Umbilical cord (tissue), 2 donors: ENCODE data around the gene SRBD1. TPM values are rescaled to one million over a fixed set of nuclear protein-coding genes. Genes with fewer than 3 reads are reported as not detected.

ENCODE experiments used
- DNase-seq: peaks from one replicate; pipeline ENCODE4 v3.0.0-alpha.2; 2015; ENCODE audit warnings: low spot score
- total RNA-seq: library from RNA; depleted of rRNA; stranded (reverse); fragments of >200 nt; gene quantifications from one replicate; pipeline ENCODE4 v1.2.3, GENCODE V29; 2014; ENCODE audit warnings: low replicate concordance; ENCODE audit not compliant: insufficient read depth

The SRBD1 gene
- total RNA-seq, 1 donor from 2014 or later = 25.3 TPM

DNA sequence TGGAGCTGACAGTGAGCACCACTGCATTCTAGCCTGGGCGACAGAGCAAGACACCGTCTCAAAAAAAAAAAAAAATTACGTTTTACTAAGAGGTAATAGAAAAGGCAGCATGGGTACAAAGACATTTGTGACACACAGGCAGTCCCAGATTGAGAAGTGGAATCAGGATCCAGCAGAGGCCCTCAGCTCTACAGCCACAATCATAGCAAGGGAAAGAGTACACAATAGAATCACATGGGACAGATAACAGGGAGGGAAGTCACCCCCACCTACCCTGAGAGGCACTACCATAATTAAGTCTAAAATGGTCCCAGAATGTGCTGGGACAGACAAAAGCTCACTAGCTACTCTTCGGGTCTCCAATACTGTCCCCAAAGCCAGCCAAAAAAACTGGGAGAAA is 12.5 kb downstream of the SRBD1 start:
- DNase-seq = no peak

DNA sequence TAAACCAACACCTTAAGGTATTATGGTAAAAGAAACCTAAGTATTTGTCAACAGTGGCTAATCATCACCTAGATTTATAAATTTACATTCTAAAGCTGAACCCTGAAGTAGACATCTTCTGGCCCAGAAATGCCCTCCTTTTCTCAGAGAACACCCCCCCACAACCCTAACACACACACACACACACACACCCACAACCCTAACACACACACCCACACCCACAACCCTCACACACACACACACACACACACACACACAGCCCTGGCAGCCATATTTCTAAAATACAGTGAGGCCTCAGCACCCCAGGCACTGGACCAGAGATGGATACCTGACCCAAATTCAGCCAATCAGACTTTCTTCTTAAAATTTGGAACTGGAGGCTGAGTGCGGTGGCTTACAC is 14.3 kb downstream of the SRBD1 start:
- DNase-seq = no peak

DNA sequence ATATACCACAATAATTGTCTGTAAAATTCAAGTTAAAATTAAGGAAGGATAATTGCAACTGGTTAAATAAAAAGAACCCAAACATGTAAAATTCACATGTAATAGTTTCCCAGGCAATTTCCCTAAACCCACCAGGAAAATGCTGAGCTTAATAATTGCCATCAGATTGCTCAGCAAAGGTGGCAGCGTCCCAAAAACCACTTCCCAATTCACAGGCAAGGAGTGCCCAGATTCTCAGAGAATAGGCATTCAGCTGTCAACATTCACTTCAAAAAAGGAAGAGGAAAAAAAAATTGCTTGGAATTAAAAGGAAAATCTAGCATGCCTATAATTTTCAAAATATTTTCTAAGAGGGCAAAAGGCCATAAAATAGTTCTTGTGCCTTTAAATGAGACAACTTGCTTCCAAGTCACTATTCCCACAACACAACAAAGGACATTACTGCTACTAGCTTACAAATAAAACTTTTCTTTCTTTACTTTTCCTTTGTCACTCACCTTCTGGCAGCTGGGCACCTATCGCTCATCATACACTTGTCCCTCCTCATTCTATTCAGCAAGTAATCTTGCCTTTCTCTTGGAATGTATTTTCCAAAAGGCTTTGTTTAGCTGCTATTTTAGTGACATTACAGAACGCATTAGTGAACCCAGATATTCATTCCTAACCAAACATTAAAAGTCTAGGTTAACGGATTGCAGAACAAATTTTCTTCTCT is 15.2 kb downstream of the SRBD1 start:
- no peak for DNase-seq

DNA sequence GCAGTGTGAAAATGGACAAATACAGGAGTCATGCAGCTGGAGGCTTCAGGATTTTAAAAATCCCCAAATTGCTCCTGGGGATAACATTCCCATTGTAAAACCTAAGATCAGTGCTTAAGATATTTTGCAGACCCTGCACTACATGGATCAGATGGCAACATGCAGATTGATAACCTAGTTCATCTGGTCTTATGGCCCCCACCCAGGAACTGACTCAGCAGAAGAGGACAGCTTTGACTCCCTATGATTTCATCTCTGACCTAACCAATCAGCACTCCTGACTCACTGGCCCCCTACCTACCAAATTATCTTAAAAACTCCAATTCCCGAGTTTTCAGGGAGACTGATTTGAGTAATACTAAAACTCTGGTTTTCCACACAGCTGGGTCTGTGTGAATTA is 20.0 kb downstream of the SRBD1 start:
- no peak for DNase-seq

DNA sequence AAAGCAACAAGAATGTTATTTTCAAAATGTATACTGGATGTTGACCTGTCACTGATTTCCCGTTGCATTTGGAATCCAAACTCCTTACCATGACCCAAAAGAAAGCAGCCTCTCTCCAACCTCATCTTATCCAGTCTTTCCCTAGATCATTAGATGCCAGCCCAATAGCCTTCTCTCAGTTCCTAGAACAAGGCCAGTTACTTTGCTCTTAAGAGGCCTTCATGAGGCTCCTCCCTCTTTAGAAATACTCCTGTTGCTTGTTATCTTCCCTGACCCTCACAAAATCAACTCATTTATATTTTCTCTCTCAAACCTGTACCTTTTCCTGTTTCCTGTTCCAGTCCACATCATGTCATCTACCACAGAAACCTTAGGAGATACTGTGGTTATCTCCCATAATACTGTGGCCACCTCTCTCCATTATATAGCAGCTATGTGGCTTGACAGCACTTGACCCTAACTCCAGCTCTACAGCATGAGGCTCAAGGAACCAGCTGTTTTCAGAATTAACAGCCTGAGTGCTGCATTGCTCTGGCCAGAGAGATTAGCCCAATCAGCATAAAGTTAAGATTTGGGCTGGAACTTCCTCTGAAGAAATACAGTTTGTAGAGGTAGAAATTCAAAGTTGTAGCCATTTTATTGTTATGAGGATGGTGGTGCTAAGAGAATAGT is 22.8 kb downstream of the SRBD1 start:
- no peak for DNase-seq

DNA sequence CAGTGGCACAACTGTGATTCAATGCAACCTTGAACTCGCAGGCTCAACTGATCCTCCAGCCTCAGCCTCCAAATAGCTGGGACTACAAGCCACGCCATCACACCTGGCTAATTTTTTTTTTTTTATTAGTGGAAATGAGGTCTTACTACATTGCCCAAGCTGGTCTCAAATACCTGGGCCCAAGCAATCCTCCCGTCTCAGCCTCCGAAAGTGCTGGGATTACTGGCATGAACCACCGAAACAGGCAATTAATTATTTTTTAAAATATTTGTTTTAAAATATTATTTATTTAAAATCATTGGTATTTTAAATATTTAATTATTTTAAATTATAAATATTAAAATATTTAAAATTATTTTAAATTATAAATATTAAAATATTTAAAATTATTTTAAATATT is 24.5 kb downstream of the SRBD1 start:
- DNase-seq = no peak

DNA sequence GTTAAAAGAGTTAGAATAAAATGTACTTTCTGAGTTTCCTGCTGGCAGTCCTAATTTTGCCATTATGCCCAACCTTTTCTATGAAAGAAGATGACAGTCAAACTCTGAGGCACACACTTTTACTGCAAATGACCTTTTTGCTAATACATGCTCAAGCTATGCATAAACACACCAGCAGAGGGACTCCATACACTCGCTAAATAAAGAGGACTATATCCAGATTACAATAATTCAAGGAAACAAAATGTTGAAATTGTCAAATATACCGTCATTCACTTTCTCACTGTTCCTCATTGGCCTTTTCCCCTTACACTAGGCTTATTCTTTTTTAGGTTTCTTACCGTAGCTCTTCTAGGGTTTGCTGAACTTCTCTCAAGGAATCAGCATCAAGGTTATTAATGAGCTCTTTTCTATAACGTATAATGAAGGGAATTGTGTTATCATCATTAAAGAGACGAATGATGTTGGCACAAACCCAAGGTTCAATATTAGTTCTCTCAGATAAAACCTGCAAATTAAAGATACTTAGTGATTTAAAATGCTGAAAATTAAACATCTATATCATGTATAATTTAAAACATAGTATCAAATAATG is 25.7 kb downstream of the SRBD1 start:
- peak; percentile 35 for DNase-seq

DNA sequence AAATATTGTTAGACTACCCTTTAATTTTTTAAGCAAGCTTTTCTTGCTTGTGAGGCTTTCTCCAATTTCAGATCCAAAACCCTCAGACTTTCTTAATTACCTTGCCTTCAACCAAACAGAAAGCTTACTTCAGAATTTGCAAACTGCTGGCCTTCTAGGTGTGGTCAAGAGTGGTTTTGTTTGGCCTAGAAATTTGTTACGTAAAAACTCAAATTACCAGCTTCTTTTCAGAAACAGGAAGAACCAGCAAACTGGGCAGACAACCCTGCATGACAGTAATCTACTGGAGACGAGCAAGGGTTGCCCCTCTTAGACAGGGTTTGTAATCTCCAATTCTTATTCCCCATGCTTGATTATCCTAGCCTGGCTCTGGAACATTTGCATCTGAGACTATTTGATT is 27.1 kb downstream of the SRBD1 start:
- DNase-seq = no peak

DNA sequence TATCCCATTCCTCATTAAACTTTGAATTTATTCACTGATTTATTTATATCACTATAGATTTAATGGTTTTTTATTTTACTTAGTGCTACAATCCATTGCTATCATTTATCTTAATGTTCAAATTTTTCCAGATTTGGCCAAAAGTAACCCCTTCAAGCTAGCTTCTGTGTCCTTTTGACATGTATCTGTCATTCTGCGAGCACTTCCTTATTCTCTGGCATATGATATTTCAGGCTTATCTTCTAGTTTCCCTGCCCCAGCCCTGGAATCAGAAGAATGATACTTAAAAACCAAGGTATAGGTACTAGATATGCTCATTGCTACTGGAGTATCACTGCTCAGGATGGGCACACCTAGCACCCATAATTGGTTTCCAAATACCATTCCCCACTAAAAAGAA is 28.5 kb downstream of the SRBD1 start:
- DNase-seq = no peak

DNA sequence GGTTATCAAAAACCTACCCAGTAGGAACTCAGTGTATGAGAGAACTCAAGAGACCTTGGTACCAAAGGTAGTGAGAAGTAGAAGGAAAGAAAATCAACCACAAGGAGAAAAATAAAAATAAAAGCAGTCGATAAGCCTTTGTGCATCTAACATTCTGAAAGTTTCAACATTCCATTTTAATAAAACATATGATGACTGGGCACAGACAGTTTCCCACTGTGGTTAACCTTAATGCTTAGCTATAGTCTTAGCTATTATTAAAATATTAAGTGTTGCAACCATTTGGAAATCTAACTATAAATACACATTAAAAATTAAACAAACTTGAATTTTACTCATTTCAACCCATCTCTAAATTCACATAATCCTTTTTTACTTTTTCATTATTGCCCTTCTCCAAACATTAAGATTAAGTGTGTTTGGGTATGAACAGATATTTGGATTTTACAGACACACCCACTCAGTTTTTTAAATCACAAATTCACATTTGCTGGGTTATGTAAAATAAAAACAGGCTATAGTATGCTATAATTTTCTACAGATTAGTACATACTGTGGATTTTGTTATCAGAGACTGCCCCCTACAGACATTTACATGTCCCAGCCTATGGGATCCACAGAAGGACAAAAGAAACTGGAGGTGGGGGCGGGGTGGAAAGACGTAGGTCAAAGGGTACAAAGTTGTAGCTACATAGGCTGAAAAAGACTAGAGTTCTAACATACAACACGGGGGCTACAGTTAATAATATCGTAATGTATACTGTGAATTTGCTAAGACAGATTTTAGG is 32.8 kb downstream of the SRBD1 start:
- DNase-seq = no peak

DNA sequence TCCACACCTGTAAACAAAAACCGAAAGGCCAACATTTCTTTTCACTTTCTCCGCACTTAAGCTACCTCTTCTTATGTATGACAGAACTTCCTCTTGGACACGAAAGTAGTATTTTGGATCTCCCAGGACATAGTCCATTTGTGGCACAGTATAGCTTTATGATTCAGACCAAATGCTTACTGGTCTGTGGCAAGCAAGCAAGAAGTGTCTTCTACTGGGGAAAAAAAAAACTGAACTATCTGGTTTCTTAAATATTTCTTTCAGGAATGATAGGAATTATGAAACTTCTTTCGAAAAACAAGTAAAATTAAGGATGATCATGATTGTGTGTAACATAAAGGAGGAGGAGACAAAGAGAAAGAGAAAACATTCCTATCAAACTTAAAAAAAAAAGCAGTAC is 33.6 kb downstream of the SRBD1 start:
- DNase-seq = no peak

DNA sequence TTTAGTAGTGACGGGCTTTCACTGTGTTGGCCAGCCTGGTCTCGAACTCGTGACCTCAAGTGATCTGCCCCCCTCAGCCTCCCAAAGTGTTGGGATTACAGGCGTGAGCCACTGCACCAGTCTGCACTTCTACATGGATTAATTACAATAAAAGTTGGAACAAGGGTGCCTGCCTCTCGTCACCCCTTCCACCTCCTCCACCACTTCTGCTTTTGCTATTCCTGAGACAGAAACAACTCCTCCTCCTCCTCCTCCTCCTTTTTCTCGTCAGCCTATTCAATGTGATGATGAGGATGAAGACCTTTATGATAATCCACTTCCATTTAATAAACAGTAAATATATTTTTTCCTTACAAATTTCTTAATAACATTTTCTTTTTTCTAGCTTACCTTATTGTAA is 35.2 kb downstream of the SRBD1 start:
- DNase-seq = no peak

DNA sequence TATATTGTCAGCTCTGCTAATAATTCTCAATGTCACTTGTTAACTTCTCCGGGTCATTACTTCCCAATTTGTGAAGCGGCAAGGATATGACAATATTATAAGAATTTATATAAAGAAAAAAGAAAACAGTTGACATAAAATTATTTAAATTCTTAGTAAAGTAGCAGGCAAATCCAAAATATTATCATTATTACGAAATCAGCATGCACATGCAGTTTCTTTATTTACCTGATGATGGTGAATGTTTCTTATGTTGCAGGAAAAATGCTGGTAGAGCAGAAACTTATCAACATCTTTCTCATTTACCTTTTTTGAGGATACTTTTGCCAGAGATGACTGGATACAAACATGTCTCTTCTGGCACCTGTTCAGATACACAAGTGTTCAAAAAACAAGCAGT is 38.1 kb downstream of the SRBD1 start:
- no peak for DNase-seq

DNA sequence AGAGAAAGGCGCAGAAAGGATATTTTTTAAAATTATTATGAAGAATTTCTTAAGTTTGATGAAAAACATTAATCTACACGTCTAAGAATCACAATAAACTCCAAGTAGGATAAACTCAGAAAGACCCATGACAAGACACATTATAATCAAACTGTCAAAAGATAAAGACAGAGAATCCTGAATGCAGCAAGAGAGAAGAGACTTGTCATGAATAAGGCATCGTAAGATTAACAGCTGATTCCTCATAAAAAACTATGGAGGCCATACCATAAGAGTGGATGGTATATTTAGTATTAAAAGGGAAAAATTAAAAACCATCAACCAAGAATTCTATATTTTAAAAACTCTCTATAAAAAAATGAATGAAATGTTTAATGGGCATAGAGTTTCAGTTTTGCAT is 39.1 kb downstream of the SRBD1 start:
- DNase-seq = no peak

DNA sequence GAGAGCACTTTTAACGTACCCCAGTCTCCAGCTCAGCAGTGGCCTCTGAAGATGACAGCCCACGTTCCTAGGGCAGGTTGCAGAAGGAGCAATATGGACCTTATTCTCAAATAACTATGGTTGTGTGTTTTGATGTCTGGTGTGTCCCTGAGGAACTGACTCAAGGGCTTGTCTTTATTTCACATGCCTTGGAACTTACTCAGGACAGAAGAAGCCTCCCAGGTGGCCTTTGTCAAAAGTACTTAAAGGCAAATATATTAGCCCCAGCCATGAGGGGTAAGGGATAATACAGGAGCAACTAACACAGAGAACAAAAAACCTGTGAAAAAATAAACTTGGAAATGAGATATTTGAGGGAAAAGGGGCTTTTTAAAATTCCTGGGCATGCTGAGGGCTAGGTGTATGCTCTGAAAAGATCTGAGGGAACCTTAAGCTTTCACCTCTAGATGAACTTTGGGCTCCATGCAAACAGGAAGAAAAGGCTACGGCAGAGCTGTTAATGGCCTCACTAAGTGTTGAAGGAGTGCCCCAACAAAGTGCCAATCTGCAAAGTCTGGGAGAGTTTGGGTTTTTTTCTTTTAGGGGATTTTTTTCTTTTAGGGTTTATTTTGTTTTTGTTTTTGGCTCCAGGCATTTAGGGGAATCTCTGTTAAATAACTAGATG is 40.3 kb downstream of the SRBD1 start:
- no peak for DNase-seq

DNA sequence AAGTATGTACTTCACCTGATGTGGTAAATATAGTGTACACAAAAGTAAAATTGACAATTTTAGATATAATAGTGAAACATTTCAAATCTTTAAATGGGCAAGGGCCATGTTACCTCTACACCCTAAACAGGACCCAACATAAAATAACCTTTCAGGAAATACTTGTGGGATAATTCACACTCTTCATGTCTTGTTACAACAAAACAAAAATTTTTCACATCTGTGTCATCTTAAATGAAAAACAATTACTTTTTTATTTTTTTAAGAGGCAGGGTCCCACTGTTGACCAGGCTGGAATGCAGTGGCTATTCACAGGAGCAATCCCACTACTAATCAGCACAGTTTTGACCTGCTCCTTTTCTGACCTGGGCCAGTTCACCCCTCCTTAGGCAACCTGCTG is 42.1 kb downstream of the SRBD1 start:
- DNase-seq = no peak

DNA sequence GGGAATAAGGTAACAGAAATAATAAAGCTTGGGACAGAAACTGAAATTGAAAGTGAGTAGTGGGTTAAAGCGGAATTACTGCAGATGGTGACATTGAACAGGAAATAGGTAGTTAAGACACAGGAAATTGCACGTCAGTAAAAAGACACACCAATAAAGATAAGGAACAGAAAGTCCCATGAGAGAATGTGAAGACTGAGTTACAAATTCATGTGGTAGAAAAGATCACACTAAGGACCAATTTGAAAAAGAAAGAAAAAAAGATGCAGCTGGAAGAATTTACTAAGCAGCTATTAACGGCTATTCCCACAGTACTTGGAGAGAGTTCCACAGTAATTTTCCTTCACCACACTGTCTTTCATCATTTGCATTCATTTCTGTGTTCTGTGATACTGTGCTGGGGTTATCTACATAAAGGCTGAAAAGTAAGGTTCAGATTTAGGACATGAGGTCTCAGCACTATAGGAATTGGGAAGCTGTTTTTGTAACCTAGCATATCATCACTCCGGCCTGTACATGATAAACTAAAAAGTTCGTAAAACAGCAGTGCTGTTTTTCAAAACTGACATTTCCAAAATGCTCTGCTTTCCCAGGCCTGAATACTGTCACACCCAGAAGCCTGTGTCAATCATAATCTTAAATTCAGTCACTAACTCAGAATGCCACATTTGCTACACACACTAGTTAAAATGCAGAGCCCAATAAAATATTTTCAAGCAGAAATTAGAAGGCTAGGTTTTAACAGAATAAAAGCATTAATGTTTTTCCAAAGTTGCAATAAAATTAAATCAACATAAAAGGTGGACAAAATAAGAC is 42.9 kb downstream of the SRBD1 start:
- peak; percentile 22 for DNase-seq

DNA sequence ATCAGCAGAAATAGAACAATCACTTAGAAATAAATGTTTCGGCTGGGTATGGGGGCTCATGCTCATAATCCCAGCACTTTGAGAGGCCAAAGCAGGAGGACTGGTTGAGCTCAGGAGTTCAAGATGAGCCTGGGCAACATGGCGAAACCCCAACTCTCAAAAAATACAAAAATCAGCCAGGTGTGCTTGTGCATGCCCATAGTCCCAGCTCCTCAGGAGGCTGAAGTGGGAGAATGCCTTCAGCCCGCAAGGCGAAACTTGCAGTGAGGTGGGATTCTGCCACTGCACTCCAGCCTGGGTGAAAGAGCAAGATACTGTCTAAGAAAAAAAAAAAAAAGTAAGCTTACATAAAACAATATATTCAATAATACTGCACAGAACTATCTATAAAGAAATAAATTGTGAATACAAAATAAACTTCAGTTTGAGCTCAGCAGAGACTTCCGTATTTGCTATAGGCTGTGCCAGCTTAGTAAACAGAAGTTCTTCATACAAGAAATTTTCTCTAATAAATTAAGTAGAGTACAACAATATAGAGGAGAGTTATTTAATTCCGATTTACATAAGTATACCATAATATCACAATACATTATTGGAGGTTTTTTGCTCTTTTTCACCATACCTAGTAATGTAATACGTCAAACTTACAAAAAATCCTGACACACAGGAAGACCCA is 43.6 kb downstream of the SRBD1 start:
- DNase-seq = no peak

DNA sequence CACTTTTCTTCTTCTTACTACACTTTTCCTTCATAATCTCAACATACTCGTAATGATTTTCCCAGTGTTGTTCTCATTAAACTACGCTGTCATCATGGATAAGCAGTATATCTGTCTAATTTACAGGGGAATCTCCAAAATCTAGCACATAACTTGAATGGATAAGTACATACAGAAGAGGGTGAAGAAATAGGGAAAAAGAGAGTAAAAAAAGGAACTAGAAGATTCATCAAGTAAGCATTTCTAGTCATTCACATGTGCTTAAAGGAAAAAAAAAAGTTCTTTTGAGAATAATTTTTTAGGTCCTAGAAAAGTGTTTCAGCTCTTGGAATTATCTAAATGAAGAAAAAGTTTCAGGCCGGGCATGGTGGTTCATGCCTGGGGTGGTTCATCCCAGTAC is 51.6 kb downstream of the SRBD1 start:
- no peak for DNase-seq

DNA sequence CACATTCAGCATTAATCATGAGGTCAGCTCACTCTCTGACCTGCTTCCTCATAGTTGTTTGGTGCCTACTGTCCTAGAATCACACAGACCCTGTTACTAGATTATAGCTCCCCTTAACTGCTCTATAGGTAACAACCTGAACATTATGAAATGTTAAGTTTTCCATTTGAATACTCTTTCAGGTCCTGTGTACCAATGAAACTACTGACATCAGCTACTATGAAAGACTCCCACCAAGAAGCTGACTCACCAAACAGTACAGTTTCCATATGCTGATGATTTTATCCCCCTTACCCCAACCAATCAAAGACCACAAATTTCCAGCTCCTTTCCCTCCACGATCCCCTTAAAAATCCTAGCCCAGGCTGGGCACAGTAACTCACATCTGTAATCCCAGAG is 56.3 kb downstream of the SRBD1 start:
- DNase-seq = no peak
